ENCODE data around the gene HYCC1. TPM values are rescaled to one million over a fixed set of nuclear protein-coding genes. Genes with fewer than 3 reads are reported as not detected.

HYCC1 gene
- total RNA-seq, 1 experiment from 2014 or later: 125 TPM

DNA sequence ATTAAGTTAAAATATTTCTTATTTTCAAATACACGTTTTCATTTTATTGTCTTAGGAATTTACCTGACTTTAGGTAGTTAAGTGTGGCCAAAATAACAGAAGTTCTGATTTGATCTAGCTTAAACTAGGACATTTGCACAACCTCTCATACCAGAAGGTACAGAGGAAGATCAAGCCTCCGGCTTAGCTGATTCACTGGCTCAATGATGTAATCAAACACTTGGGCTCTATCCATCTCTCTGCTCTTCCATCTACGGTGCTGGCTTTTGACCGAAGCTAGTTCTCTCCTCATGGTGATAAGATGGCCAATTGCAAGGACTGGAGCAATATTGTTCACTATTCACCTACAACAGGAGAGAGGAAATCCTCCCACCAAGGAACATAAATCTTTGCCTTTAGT is 12.2 kb upstream of the HYCC1 start (continued):
- TF ChIP-seq, protein P1, sequence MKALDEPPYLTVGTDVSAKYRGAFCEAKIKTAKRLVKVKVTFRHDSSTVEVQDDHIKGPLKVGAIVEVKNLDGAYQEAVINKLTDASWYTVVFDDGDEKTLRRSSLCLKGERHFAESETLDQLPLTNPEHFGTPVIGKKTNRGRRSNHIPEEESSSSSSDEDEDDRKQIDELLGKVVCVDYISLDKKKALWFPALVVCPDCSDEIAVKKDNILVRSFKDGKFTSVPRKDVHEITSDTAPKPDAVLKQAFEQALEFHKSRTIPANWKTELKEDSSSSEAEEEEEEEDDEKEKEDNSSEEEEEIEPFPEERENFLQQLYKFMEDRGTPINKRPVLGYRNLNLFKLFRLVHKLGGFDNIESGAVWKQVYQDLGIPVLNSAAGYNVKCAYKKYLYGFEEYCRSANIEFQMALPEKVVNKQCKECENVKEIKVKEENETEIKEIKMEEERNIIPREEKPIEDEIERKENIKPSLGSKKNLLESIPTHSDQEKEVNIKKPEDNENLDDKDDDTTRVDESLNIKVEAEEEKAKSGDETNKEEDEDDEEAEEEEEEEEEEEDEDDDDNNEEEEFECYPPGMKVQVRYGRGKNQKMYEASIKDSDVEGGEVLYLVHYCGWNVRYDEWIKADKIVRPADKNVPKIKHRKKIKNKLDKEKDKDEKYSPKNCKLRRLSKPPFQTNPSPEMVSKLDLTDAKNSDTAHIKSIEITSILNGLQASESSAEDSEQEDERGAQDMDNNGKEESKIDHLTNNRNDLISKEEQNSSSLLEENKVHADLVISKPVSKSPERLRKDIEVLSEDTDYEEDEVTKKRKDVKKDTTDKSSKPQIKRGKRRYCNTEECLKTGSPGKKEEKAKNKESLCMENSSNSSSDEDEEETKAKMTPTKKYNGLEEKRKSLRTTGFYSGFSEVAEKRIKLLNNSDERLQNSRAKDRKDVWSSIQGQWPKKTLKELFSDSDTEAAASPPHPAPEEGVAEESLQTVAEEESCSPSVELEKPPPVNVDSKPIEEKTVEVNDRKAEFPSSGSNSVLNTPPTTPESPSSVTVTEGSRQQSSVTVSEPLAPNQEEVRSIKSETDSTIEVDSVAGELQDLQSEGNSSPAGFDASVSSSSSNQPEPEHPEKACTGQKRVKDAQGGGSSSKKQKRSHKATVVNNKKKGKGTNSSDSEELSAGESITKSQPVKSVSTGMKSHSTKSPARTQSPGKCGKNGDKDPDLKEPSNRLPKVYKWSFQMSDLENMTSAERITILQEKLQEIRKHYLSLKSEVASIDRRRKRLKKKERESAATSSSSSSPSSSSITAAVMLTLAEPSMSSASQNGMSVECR (CRISPR knock-in tag; IDR thresholded peaks at IDR 0.05; ENCODE audit: borderline replicate concordance): no peak
- TF ChIP-seq NFE2L1 (CRISPR knock-in tag; IDR thresholded peaks at IDR 0.05): no peak
- TF ChIP-seq CREB1 (CRISPR knock-in tag; IDR thresholded peaks at IDR 0.05): no peak
- TF ChIP-seq JAZF1 (CRISPR knock-in tag; IDR thresholded peaks at IDR 0.05): no peak
- no peak for TF ChIP-seq NR1H2 (CRISPR knock-in tag; IDR thresholded peaks at IDR 0.05)
- TF ChIP-seq RORB (CRISPR knock-in tag; IDR thresholded peaks at IDR 0.05): no peak

DNA sequence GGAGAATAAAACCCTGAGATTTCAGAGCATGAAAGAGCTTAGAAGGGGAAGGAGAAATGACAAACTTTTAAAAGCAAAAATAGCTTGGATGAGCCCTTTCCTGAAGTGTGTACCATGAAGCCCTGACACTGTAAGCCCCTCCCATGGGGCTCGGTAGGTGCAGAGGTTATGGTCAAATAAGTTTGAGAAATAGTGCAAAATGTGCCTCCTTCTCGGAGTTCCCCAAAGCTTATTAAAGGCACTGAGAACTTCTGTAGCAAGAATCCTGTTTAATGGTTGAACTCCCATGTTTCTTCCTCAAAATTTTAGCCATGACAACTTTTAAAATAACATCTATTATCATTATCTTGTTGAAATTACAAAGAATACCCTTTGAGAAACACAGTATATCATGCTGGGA is 10.5 kb upstream of the HYCC1 start:
- ATAC-seq (no peak), DNase-seq (ENCODE audit: low spot score) (no peak)
- H3K36me3 Mint-ChIP-seq: no peaks in the 10 kb centered on the region
- no peak overlapping the region for H3K4me3 Mint-ChIP-seq
- no peak overlapping the region for H3K27ac Mint-ChIP-seq
- peaks cover 4% of the 10 kb centered on the region; the same call in 1 of the 2 replicates for H3K27me3 Mint-ChIP-seq (ENCODE audit: low read depth)
- TF ChIP-seq ZBTB21 (CRISPR knock-in tag; IDR thresholded peaks at IDR 0.05; ENCODE audit: borderline replicate concordance): no peak
- TF ChIP-seq, protein P2, sequence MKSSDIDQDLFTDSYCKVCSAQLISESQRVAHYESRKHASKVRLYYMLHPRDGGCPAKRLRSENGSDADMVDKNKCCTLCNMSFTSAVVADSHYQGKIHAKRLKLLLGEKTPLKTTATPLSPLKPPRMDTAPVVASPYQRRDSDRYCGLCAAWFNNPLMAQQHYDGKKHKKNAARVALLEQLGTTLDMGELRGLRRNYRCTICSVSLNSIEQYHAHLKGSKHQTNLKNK (CRISPR knock-in tag; IDR thresholded peaks at IDR 0.05): no peak
- TF ChIP-seq, protein P3, sequence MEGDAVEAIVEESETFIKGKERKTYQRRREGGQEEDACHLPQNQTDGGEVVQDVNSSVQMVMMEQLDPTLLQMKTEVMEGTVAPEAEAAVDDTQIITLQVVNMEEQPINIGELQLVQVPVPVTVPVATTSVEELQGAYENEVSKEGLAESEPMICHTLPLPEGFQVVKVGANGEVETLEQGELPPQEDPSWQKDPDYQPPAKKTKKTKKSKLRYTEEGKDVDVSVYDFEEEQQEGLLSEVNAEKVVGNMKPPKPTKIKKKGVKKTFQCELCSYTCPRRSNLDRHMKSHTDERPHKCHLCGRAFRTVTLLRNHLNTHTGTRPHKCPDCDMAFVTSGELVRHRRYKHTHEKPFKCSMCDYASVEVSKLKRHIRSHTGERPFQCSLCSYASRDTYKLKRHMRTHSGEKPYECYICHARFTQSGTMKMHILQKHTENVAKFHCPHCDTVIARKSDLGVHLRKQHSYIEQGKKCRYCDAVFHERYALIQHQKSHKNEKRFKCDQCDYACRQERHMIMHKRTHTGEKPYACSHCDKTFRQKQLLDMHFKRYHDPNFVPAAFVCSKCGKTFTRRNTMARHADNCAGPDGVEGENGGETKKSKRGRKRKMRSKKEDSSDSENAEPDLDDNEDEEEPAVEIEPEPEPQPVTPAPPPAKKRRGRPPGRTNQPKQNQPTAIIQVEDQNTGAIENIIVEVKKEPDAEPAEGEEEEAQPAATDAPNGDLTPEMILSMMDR (IDR thresholded peaks at IDR 0.05): no peak
- TF ChIP-seq TEAD4 (CRISPR knock-in tag; IDR thresholded peaks at IDR 0.05): no peak
- TF ChIP-seq MYBL2 (CRISPR knock-in tag; IDR thresholded peaks at IDR 0.05): no peak
- TF ChIP-seq GTF2I (CRISPR knock-in tag; conservative IDR thresholded peaks at IDR 0.05): no peak
- no peak for TF ChIP-seq SMAD3 (CRISPR knock-in tag; IDR thresholded peaks at IDR 0.05; ENCODE audit: borderline replicate concordance)
- no peak for TF ChIP-seq CBFB (CRISPR knock-in tag; IDR thresholded peaks at IDR 0.05; ENCODE audit: low read depth)
- TF ChIP-seq ZNF317 (CRISPR knock-in tag; IDR thresholded peaks at IDR 0.05; ENCODE audit: borderline replicate concordance, low read depth): no peak
- TF ChIP-seq, protein P4, sequence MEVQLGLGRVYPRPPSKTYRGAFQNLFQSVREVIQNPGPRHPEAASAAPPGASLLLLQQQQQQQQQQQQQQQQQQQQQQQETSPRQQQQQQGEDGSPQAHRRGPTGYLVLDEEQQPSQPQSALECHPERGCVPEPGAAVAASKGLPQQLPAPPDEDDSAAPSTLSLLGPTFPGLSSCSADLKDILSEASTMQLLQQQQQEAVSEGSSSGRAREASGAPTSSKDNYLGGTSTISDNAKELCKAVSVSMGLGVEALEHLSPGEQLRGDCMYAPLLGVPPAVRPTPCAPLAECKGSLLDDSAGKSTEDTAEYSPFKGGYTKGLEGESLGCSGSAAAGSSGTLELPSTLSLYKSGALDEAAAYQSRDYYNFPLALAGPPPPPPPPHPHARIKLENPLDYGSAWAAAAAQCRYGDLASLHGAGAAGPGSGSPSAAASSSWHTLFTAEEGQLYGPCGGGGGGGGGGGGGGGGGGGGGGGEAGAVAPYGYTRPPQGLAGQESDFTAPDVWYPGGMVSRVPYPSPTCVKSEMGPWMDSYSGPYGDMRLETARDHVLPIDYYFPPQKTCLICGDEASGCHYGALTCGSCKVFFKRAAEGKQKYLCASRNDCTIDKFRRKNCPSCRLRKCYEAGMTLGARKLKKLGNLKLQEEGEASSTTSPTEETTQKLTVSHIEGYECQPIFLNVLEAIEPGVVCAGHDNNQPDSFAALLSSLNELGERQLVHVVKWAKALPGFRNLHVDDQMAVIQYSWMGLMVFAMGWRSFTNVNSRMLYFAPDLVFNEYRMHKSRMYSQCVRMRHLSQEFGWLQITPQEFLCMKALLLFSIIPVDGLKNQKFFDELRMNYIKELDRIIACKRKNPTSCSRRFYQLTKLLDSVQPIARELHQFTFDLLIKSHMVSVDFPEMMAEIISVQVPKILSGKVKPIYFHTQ (CRISPR knock-in tag; IDR thresholded peaks at IDR 0.05): no peak
- no peak for TF ChIP-seq RELA (CRISPR knock-in tag; IDR thresholded peaks at IDR 0.05; ENCODE audit: borderline replicate concordance)
- no peak for TF ChIP-seq HMGA2 (CRISPR knock-in tag; IDR thresholded peaks at IDR 0.05)
- TF ChIP-seq ATF1 (CRISPR knock-in tag; IDR thresholded peaks at IDR 0.05): no peak
- TF ChIP-seq JAZF1 (CRISPR knock-in tag; IDR thresholded peaks at IDR 0.05): no peak
- no peak for TF ChIP-seq ZNF138 (CRISPR knock-in tag; conservative IDR thresholded peaks at IDR 0.05)
- no peak for TF ChIP-seq CREB1 (CRISPR knock-in tag; IDR thresholded peaks at IDR 0.05)
- TF ChIP-seq, protein P5, sequence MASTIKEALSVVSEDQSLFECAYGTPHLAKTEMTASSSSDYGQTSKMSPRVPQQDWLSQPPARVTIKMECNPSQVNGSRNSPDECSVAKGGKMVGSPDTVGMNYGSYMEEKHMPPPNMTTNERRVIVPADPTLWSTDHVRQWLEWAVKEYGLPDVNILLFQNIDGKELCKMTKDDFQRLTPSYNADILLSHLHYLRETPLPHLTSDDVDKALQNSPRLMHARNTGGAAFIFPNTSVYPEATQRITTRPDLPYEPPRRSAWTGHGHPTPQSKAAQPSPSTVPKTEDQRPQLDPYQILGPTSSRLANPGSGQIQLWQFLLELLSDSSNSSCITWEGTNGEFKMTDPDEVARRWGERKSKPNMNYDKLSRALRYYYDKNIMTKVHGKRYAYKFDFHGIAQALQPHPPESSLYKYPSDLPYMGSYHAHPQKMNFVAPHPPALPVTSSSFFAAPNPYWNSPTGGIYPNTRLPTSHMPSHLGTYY (CRISPR knock-in tag; IDR thresholded peaks at IDR 0.05): no peak
- no peak for TF ChIP-seq NR1H2 (CRISPR knock-in tag; IDR thresholded peaks at IDR 0.05)
- no peak for TF ChIP-seq PRRX2 (CRISPR knock-in tag; IDR thresholded peaks at IDR 0.05)
- TF ChIP-seq, protein P6, sequence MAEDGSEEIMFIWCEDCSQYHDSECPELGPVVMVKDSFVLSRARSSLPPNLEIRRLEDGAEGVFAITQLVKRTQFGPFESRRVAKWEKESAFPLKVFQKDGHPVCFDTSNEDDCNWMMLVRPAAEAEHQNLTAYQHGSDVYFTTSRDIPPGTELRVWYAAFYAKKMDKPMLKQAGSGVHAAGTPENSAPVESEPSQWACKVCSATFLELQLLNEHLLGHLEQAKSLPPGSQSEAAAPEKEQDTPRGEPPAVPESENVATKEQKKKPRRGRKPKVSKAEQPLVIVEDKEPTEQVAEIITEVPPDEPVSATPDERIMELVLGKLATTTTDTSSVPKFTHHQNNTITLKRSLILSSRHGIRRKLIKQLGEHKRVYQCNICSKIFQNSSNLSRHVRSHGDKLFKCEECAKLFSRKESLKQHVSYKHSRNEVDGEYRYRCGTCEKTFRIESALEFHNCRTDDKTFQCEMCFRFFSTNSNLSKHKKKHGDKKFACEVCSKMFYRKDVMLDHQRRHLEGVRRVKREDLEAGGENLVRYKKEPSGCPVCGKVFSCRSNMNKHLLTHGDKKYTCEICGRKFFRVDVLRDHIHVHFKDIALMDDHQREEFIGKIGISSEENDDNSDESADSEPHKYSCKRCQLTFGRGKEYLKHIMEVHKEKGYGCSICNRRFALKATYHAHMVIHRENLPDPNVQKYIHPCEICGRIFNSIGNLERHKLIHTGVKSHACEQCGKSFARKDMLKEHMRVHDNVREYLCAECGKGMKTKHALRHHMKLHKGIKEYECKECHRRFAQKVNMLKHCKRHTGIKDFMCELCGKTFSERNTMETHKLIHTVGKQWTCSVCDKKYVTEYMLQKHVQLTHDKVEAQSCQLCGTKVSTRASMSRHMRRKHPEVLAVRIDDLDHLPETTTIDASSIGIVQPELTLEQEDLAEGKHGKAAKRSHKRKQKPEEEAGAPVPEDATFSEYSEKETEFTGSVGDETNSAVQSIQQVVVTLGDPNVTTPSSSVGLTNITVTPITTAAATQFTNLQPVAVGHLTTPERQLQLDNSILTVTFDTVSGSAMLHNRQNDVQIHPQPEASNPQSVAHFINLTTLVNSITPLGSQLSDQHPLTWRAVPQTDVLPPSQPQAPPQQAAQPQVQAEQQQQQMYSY (CRISPR knock-in tag; IDR thresholded peaks at IDR 0.05): no peak
- peaks cover 8% of the 10 kb centered on the region; the same call in 1 of the 2 replicates for H3K9me3 Mint-ChIP-seq
- CTCF ChIA-PET: interaction anchor here (1.3 kb wide), 1 partner anchor 30 kb away, joined by 4 read pairs; no protein-coding TSS in a partner anchor
- H3K4me1 Mint-ChIP-seq: peaks cover 4% of the 10 kb centered on the region
- POLR2A ChIA-PET: no interaction called here

All from WTC11 (cell line).